Liver (tissue), 9 donors: ENCODE results near the gene LIPC. TPM values are rescaled to one million over a fixed set of nuclear protein-coding genes. Genes with fewer than 3 reads are reported as not detected.

Source experiments
- DNase-seq: peaks from one replicate; pipeline ENCODE4 v3.0.0-alpha.2; 2017; ENCODE audit warnings: low spot score
- H3K27ac ChIP-seq, 2 donors: one replicate each; pipeline ENCODE4 v1.7.0; 2013; ENCODE audit warnings: inconsistent platforms in 2 of 2, low read length in 2 of 2, control low read depth in 1 of 2, low read depth in 1 of 2, mild to moderate bottlenecking in 1 of 2
- H3K27me3 ChIP-seq, 4 donors: one replicate each; pipeline versions ENCODE4 v1.6.1 to v1.7.0; 2013; ENCODE audit warnings: low read length in 3 of 4, inconsistent platforms in 1 of 4, mild to moderate bottlenecking in 1 of 4, moderate library complexity in 1 of 4; ENCODE audit not compliant: control insufficient read depth in 4 of 4, insufficient read depth in 4 of 4
- H3K36me3 ChIP-seq, 4 donors: one replicate each; pipeline versions ENCODE4 v1.6.1 to v1.7.0; 2013; ENCODE audit warnings: low read length in 3 of 4, mild to moderate bottlenecking in 3 of 4, low read depth in 1 of 4, moderate library complexity in 1 of 4; ENCODE audit not compliant: control insufficient read depth in 4 of 4, insufficient read depth in 3 of 4
- H3K4me1 ChIP-seq, 4 donors: one replicate each; pipeline versions ENCODE4 v1.6.1 to v1.7.0; 2013; ENCODE audit warnings: low read length in 3 of 4, mild to moderate bottlenecking in 3 of 4, moderate library complexity in 1 of 4; ENCODE audit not compliant: control insufficient read depth in 4 of 4, insufficient read depth in 4 of 4
- H3K4me3 ChIP-seq, 3 donors: one replicate each; pipeline versions ENCODE4 v1.6.1 to v1.7.0; 2013; ENCODE audit warnings: low read length in 3 of 3, control low read depth in 1 of 3, low read depth in 1 of 3, mild to moderate bottlenecking in 1 of 3
- H3K9ac ChIP-seq, 2 donors: one replicate each; pipeline ENCODE4 v1.7.0; 2013; ENCODE audit warnings: low read length in 2 of 2, mild to moderate bottlenecking in 2 of 2, moderate library complexity in 2 of 2, control low read depth in 1 of 2, low read depth in 1 of 2
- H3K9me3 ChIP-seq, 4 donors: one replicate each; pipeline versions ENCODE4 v1.6.1 to v1.7.0; 2013; ENCODE audit warnings: low read length in 3 of 4; ENCODE audit not compliant: control insufficient read depth in 4 of 4
- EGR1 ChIP-seq, 2 donors: IDR thresholded peaks; 2 replicates each; pipeline ENCODE4 v1.6.1; 2016 to 2018; ENCODE audit warnings: antibody characterized with exemption in 2 of 2, low read depth in 2 of 2
- FOXA1 ChIP-seq: IDR thresholded peaks from 2 replicates; pipeline ENCODE4 v1.6.1; 2016; ENCODE audit warnings: antibody characterized with exemption
- FOXA2 ChIP-seq: IDR thresholded peaks from 2 replicates; pipeline ENCODE4 v1.6.1; 2016; ENCODE audit warnings: antibody characterized with exemption
- GABPA ChIP-seq, 2 donors: IDR thresholded peaks in 1 of 2; conservative IDR thresholded peaks in 1 of 2; 2 replicates each; pipeline ENCODE4 v1.6.1; 2016; ENCODE audit warnings: antibody characterized with exemption in 2 of 2, mild to moderate bottlenecking in 1 of 2, moderate library complexity in 1 of 2
- HNF4A ChIP-seq, 2 donors: conservative IDR thresholded peaks; 2 replicates each; pipeline ENCODE4 v1.6.1; 2016; ENCODE audit warnings: antibody characterized with exemption in 2 of 2, mild to moderate bottlenecking in 2 of 2
- HNF4G ChIP-seq: IDR thresholded peaks from 2 replicates; pipeline ENCODE4 v1.6.1; 2016; ENCODE audit warnings: antibody characterized with exemption
- JUND ChIP-seq, 2 donors: IDR thresholded peaks; 2 replicates each; pipeline ENCODE4 v1.6.1; 2016; ENCODE audit warnings: antibody characterized with exemption in 2 of 2
- NR2F2 ChIP-seq: IDR thresholded peaks from 2 replicates; pipeline ENCODE4 v1.6.1; 2016; ENCODE audit warnings: antibody characterized with exemption
- RAD21 ChIP-seq, 2 donors: IDR thresholded peaks; 2 replicates each; pipeline ENCODE4 v1.6.1; 2016; ENCODE audit warnings: antibody characterized with exemption in 2 of 2, mild to moderate bottlenecking in 2 of 2
- RXRA ChIP-seq, 2 donors: IDR thresholded peaks; 2 replicates each; pipeline ENCODE4 v1.6.1; 2017 to 2018; ENCODE audit warnings: antibody characterized with exemption in 2 of 2, mild to moderate bottlenecking in 1 of 2
- YY1 ChIP-seq: IDR thresholded peaks from 2 replicates; pipeline ENCODE4 v1.6.1; 2016; ENCODE audit warnings: antibody characterized with exemption, mild to moderate bottlenecking
- WGBS: extraction: QIAGEN DNeasy Blood & Tissue Kit; methylation state at CpG from one replicate; pipeline ENCODE4 v1.1.7; 2013; 5-methylcytosine and 5-hydroxymethylcytosine counted together
- polyA plus RNA-seq, 2 donors: library from polyadenylated mRNA; stranded (reverse) in 1 of 2; unstranded in 1 of 2; fragments of 200-250 nt in 1 of 2; fragments of >200 nt in 1 of 2; fragmentation: Nextera tagmentation in 1 of 2; extraction: Ambion mirVana in 1 of 2; gene quantifications; one replicate each; pipeline versions ENCODE4 v1.2.1 to v1.2.3, GENCODE V29; 2013 to 2015
- total RNA-seq, 2 donors: library from RNA; depleted of rRNA; stranded (reverse); fragments of >200 nt; gene quantifications; one replicate each; pipeline ENCODE4 v1.2.3, GENCODE V29; 2014
- TF ChIP-seq, protein P1 (sequence below): IDR thresholded peaks from 2 replicates; pipeline ENCODE4 v1.6.1; 2016; ENCODE audit warnings: antibody characterized with exemption, mild to moderate bottlenecking
- TF ChIP-seq, protein P2 (sequence below): IDR thresholded peaks from 2 replicates; pipeline ENCODE4 v1.6.1; 2016; ENCODE audit warnings: antibody characterized with exemption
- TF ChIP-seq, protein P3 (sequence below): IDR thresholded peaks from 2 replicates; pipeline ENCODE4 v1.6.1; 2016; ENCODE audit warnings: antibody characterized with exemption
- donor health status: healthy.
- donor health status: healthy.
- donor health status: healthy.
- donor health status: healthy.
- donor health status: healthy.

LIPC gene
- total and polyA plus RNA-seq, 4 donors = 60.1 to 268 (median 131) TPM

DNA sequence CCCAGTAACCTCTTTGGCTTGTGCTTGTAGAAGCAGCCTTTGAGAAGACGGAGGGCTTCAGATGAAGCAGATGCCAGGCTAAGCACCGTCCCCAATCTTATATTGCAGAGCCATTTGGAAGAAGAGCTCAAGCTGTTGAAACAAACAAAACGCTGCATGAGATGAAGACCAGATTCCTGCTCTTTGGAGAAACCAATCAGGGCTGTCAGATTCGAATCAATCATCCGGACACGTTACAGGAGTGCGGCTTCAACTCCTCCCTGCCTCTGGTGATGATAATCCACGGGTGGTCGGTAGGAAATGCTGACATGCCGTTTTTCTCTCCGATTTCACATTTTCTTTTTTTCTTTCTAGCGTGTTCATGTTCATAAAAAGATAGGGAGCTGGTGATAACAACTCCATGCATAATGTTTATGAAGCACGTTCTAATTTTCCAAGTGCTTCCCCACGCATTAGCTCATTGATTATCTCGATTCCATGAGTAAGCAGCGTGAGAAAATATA lies 106.5 kb downstream of the LIPC start:
- no peak overlapping the region for H3K4me3 ChIP-seq
- H3K36me3 ChIP-seq = peaks cover 3 to 22% (median 16%) of the 10 kb centered on the region in 4 donors
- no peak overlapping the region for H3K9ac ChIP-seq
- WGBS = 86% methylated on average over 16 of the region's 16 CpGs
- no peaks in the 10 kb centered on the region for H3K9me3 ChIP-seq
- H3K27ac ChIP-seq = no peak overlapping the region
- DNase-seq = no peak
- TF ChIP-seq, protein P1, sequence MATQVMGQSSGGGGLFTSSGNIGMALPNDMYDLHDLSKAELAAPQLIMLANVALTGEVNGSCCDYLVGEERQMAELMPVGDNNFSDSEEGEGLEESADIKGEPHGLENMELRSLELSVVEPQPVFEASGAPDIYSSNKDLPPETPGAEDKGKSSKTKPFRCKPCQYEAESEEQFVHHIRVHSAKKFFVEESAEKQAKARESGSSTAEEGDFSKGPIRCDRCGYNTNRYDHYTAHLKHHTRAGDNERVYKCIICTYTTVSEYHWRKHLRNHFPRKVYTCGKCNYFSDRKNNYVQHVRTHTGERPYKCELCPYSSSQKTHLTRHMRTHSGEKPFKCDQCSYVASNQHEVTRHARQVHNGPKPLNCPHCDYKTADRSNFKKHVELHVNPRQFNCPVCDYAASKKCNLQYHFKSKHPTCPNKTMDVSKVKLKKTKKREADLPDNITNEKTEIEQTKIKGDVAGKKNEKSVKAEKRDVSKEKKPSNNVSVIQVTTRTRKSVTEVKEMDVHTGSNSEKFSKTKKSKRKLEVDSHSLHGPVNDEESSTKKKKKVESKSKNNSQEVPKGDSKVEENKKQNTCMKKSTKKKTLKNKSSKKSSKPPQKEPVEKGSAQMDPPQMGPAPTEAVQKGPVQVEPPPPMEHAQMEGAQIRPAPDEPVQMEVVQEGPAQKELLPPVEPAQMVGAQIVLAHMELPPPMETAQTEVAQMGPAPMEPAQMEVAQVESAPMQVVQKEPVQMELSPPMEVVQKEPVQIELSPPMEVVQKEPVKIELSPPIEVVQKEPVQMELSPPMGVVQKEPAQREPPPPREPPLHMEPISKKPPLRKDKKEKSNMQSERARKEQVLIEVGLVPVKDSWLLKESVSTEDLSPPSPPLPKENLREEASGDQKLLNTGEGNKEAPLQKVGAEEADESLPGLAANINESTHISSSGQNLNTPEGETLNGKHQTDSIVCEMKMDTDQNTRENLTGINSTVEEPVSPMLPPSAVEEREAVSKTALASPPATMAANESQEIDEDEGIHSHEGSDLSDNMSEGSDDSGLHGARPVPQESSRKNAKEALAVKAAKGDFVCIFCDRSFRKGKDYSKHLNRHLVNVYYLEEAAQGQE = no peak
- no peak for TF ChIP-seq RXRA (IDR thresholded peaks at IDR 0.05)
- TF ChIP-seq, protein P2, sequence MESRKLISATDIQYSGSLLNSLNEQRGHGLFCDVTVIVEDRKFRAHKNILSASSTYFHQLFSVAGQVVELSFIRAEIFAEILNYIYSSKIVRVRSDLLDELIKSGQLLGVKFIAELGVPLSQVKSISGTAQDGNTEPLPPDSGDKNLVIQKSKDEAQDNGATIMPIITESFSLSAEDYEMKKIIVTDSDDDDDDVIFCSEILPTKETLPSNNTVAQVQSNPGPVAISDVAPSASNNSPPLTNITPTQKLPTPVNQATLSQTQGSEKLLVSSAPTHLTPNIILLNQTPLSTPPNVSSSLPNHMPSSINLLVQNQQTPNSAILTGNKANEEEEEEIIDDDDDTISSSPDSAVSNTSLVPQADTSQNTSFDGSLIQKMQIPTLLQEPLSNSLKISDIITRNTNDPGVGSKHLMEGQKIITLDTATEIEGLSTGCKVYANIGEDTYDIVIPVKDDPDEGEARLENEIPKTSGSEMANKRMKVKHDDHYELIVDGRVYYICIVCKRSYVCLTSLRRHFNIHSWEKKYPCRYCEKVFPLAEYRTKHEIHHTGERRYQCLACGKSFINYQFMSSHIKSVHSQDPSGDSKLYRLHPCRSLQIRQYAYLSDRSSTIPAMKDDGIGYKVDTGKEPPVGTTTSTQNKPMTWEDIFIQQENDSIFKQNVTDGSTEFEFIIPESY = no peak
- no peak for TF ChIP-seq HNF4A (conservative IDR thresholded peaks at IDR 0.05)
- no peak for TF ChIP-seq JUND (IDR thresholded peaks at IDR 0.05)
- no peak for TF ChIP-seq EGR1 (IDR thresholded peaks at IDR 0.05; ENCODE audit: low read depth in 2 of 2)
- no peak for TF ChIP-seq YY1
- TF ChIP-seq NR2F2 = no peak
- no peak for TF ChIP-seq FOXA1
- TF ChIP-seq FOXA2 = no peak
- no peaks in the 10 kb centered on the region for H3K27me3 ChIP-seq
- no peaks in the 10 kb centered on the region for H3K4me1 ChIP-seq

DNA sequence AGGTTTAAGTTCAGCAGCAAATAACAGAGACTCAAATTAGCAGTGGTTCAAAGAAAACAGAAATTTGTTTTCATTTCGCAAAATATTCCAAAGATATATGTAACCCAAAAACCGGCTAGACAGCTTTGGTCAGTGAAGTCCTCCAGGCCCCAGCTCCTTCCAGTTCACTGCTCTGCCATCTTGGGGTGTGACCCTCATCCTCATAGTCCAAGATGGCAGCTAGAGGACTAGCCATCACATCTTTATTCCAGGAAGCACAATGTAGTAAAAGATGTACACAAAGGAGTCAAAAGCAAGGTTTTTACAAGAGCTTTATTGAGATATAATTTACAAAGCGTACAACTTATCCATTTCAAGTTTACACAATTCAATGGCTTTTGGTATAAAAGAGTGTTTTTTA lies 107.1 kb downstream of the LIPC start:
- no peak overlapping the region for H3K4me3 ChIP-seq
- H3K9me3 ChIP-seq = no peaks in the 10 kb centered on the region
- TF ChIP-seq GABPA (IDR thresholded peaks at IDR 0.05 in 1 of 2, conservative IDR thresholded peaks at IDR 0.05 in 1 of 2) (no peak), RAD21 (IDR thresholded peaks at IDR 0.05) (no peak), NR2F2 (no peak), JUND (IDR thresholded peaks at IDR 0.05) (no peak), HNF4G (no peak), FOXA2 (no peak), YY1 (no peak), FOXA1 (no peak)
- TF ChIP-seq, protein P3, sequence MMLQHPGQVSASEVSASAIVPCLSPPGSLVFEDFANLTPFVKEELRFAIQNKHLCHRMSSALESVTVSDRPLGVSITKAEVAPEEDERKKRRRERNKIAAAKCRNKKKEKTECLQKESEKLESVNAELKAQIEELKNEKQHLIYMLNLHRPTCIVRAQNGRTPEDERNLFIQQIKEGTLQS = no peak
- no peak for DNase-seq
- H3K27me3 ChIP-seq = no peaks in the 10 kb centered on the region
- H3K36me3 ChIP-seq = peaks cover 3 to 22% (median 16%) of the 10 kb centered on the region in 4 donors
- 96% methylated on average over 3 of the region's 3 CpGs for WGBS
- no peak overlapping the region for H3K27ac ChIP-seq
- H3K9ac ChIP-seq = no peak overlapping the region
- no peaks in the 10 kb centered on the region for H3K4me1 ChIP-seq
